HG02852 (cell line): ENCODE data around the gene C1orf50.
A peak's percentile ranks its signal among the peaks of the same experiment; 100 is the strongest.
"Not testable (repeated sequence)": the region's sequence is repeated elsewhere in the genome, so short reads cannot be mapped to it uniquely, and the experiment has no call there.

Source experiments
- ATAC-seq: cut with Tn5 transposase; IDR thresholded peaks from one replicate; pipeline ENCODE4 v1.9.1; 2021; ENCODE audit warnings: mild to moderate bottlenecking, moderate library complexity; ENCODE audit not compliant: unreplicated experiment

Gene C1orf50

GRCh38 chr1:42797414-42797813 is 30.4 kb downstream of the C1orf50 start:
- no peak for ATAC-seq

DNA sequence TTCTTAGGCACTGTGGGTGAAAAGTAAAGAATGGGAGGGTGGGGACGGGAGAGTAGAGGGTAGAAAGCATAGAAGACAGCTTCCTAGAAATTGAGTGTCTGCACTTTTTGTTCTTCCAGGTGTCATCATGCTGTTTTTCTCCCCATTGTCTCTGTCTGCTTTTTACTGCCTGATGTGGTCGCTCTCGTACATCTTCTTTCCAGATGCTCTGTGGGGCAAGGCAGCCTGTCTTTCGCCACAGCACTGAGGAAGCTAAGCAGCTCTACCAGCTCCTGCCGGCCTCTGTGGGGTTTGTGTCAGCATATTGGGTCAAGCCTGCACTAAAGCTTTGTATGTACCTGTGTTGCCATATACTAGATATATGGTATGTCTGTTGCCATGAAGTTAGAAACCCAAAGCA is 30.9 kb downstream of the C1orf50 start:
- no peak for ATAC-seq

- no peak for ATAC-seq
These were observed 34.9 kb downstream of the C1orf50 start for GRCh38 chr1:42801832-42802473.

DNA sequence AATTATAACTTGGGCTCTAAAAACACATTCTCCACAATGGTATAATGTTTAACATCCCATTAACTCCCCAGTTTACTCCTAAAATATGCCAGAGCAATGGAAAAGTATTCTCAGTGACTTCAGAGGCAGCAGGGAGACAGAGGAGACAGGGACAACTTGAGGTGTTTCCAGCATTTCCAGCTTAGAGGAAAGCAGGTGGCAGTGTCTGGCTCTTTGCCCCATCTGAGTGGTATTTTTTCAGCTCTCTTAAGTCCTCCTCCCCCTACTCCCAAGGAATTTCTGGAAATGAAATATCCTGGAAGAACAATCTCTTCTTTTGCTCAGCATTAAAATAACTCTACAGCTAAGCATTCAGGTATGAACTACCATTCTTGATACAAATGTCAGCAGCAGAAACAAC is 39.1 kb downstream of the C1orf50 start:
- no peak for ATAC-seq

GRCh38 chr1:42806593-42806992 is 39.5 kb downstream of the C1orf50 start:
- no peak for ATAC-seq

DNA sequence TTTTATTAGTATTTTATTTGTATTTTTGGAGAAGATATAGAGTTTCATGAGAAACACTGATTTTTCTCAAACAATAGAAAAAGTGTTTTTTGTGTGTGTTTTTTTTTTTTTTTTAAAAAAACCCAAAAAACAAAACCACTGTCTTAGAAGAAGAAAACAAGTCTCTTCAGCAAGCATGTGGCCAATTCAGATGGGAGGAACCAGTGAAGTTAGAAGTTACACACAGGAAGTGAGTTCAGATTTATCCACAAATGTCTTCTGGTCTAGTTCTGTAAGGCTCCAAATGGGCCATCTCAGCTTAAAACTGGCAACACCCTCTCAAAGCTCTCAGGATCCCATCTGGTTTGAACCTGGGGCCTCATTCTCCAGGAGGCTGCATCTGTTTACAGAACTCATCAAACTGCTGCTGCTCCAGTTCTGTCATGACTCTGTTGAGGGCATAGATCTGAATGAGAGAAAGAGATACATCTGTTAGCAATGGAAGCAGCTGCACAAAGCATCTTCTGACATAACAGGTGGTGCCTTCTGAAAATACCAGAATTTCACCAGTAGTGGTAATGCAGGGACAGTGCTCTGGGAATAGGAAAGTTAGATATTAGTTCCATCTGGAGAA is 40.1 kb downstream of the C1orf50 start:
- no peak for ATAC-seq

DNA sequence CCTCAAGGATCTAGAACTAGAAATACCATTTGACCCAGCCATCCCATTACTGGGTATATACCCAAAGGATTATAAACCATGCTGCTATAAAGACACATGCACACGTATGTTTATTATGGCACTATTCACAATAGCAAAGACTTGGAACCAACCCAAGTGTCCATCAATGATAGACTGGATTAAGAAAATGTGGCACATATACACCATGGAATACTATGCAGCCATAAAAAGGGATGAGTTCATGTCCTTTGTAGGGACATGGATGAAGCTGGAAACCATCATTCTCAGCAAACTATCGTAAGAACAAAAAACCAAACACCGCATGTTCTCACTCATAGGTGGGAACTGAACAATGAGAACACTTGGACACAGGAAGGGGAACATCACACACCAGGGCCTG is 47.8 kb downstream of the C1orf50 start:
- ATAC-seq, result not testable (repeated sequence)

DNA sequence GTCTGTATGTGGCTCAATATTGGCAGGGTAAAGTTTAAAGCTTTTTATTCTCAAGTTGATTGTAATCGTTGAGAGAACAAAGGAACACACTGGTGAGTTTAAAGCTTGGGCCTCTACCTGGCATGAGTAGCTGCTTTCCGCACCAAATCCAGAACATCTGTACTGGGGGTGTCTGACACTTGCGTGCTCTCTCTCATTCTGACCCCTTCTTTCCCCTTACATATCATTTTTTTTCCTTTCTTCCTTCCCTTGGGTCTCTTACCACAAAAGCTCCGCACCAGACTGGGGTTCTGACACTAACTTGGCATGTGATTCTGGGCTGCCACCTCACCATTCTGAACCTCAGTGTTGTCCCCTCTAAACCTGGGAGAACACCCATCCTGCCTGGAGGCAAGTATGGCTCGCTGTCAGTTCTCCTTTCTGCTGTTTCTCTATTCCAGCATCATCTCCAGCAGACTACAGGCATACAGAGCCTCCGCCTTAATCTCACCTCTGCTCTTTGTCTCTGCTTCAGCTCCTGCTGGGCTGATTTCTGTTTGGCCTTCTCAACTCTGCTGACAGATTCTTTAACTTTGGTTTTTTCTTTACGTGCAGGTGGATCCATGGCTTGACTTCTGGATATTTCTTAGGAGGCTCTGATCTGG is 49.0 kb downstream of the C1orf50 start:
- no peak for ATAC-seq

DNA sequence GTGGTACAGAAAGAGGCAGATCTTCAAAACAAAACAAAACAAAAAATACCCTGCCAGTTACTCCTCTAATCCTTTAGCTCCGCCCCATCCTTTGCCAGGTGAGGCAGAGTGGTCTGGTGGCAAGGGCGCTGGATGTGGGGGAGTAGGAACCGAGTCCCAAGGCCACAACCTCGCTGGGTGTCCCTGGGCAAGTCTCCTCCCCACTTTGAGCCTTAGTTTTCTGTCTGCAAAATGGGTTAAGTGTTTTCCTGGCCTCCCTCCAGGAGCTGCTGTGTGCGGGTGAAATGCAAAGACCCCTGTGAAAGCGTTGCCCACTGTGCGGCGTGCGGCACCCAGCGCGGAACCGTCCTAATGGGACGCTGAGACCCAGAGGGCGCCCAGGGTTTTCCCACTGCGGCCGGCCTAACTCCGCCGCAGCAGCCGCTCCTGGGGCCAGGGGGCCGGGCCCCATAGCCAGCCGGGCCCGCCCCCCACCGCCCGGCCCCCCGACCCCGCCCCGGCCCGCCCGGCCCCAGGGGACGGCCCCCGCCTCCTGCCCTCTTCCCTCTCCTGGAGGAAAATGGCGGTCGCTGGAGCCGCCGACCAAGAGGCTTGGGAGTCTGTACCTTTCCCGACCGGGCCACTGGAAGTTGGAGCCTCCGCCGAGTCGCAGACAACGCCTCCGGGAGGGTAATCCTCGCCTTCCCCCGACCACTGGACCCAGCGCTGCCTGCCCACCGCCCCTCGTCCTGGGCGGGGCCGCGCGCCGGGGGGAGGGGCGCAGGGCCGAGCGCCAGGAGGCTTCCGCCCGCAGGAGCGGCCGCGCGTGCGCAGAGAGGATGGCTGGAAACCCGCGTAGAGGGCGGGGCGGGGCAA is 49.8 kb downstream of the C1orf50 start, which contains the start of the genes ERMAP and SVBP:
Gene ERMAP, plus strand, starts transcription at position 538 of the 855 bp plus-strand sequence. CDS start 13,327 bp downstream, outside the sequence.
Gene SVBP, minus strand, starts transcription at position 813 of the 855 bp plus-strand sequence. CDS start 853 bp downstream, outside the sequence.
- ATAC-seq, result peak; percentile 83

DNA sequence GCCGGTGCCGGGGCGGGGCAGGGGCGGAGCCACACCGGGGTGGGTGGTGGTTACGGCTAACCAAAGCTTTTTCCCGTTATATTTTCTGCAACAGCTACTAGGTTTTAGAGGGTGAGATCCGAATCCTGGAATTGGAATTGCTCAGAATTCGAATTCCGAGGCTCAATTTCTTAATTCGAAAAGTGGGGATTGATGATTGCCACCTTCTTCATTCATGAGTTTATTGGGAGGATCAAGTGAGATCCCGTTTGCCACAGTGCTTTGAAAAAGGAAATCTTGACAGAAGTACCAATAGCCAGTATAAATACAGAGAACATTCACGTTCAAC is 50.4 kb downstream of the C1orf50 start:
- ATAC-seq, result no peak

DNA sequence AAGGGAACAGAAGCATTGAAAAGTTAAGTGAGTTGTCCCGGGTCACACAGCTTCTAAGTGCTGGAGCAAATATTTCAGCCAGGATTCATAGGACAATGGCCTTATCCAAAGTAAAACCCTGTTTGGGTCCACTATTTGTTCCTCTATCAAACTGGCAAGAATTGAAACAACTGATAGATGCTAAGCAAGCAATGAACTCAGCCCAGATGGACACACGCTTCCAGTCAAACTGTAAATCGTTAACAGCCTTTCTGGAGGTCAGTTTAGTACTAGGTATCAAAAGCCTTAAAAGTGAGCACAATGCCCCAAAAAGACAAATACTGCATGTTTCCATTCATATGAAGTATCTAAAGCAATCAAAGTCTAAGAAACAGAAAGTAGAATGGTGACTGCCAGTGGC is 50.9 kb downstream of the C1orf50 start:
- no peak for ATAC-seq

DNA sequence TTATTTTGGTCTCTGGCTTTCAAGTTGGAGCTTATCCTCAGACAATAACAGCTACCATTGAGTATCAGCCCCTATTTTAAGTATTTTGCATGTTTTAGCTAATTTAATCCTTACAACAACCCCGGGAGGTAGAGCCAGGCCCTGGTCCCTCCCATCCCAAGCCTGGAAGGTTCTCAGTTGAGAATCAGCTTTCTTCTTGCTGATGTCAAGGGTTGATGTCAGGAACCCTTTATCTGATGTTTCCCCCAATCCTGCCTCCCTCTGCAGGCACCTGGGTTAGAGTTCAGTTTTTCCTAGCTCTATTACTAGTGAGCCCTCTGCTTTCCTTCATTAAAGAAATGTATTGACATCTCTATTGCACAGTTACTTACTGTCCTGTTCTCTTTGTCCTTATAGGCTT is 53.8 kb downstream of the C1orf50 start:
- no peak for ATAC-seq

DNA sequence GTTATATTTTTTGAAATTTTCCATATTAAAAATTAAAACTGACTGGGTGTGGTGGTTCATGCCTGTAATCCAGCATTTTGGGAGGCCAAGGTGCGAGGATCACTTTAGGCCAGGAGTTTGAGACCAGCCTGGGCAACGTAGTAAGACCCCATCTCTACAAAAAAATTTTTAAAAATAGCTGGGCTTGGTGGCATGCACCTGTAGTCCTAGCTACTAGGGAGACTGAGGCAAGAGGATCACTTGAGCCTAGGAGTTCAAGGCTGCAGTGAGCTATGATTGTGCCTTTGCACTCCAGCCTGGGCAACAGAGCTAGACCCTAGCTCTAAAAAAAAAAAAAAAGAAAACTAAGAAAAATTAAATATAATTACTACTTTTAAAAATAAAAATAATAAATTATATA is 54.6 kb downstream of the C1orf50 start:
- ATAC-seq, result no peak

GRCh38 chr1:42822800-42823392 is 55.8 kb downstream of the C1orf50 start:
- ATAC-seq, result no peak

DNA sequence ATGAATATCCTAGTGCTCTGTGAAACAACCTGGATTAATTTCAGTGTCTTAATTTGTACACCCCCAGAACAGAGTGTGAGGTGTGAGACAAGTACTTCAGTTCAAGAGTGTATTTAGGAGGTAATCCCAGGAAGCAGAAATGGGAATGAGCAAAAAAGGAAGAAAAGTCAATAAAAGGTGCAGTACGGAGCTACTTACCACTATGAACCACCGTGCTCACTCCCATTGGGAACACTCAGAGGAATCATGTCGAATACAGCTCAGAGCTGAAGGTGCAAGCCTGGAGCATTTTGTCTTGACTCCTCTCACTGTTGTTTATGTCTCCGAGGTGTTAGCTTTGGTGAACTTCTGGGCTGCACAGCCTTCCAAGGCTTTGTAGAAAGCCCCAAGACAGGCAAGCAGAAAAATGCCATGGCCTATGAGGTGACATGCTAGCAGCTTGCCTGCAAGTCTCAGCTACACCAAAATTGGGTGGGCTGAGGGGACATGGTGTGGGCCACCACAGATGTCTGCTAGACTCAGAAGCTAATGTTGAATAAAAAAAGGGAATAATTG is 57.5 kb downstream of the C1orf50 start:
- ATAC-seq, result no peak

DNA sequence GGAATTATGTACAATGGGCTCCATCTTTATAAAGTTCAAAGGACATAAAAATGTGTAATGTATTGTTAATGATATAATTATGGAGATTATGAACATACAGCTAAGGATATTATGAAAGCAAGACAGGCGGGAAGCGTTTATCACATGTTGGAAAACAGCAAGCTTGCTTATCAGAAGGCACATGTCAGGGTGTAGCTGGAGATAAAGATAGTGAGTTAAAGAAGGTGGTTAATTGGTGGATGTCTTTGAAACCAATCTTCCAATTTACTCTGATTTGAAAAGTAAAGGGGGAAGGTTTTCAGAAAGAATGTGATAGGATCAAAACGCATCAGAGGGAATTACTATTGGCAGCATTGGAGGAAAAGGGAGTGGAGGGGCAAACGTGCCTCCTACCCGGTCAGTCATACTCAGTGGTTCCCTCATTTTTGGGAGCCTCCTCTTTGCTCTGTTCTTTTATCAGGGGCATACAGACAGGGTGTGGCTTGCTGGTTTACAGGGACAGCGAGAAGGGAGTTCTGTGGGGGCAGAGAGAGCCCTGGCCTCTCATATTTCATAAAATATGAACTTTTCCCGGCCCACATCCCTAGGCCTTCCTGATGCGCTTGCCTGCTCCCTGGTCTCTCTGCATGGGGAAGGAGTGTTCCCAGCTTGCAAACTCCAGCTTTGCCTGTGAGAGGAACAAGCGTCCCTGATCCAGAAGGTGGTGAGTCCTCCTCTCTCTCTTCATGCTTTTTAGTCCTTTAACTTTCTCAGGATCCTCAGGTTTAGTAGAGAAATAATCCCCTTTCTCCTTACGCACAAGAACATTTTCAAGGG is 58.2 kb downstream of the C1orf50 start:
- ATAC-seq, result no peak
